ENCODE measurements around the gene HAUS3. TPM values are rescaled to one million over a fixed set of nuclear protein-coding genes. Genes with fewer than 3 reads are reported as not detected.

HAUS3 gene
- total and polyA plus RNA-seq, 4 donors: 5.6 to 21.0 (median 12.1) TPM

GRCh38 chr4:2262944-2263250 lies 21.0 kb upstream of the HAUS3 start:
- Histone ChIP-seq H3K27ac (ENCODE audit: low read depth in 1 of 2, low read length in 1 of 2) (peak overlapping the region; percentile 93 to 99), H3K27me3 (ENCODE audit: control insufficient read depth in 3 of 3, insufficient read depth in 3 of 3, low read length in 2 of 3) (no peaks in the 10 kb centered on the region), H3K4me1 (ENCODE audit: control insufficient read depth in 5 of 5, insufficient read depth in 5 of 5, low read length in 5 of 5) (peaks cover 5 to 58% (median 24%) of the 10 kb centered on the region in 5 donors), H3K4me3 (peak overlapping the region; percentile 40), H3K9me3 (ENCODE audit: control insufficient read depth in 4 of 4, insufficient read depth in 3 of 4, low read length in 3 of 4) (no peaks in the 10 kb centered on the region), H3K36me3 (ENCODE audit: control insufficient read depth in 4 of 4, insufficient read depth in 4 of 4, low read length in 4 of 4) (peaks cover 0 to 18% (median 8%) of the 10 kb centered on the region in 4 donors), H3K9ac (ENCODE audit: insufficient read depth in 1 of 2, low read length in 2 of 2) (peak overlapping the region in 1 of 2 donors; percentile 55)
- DNase-seq (no peak), ATAC-seq (ENCODE audit: insufficient read depth, low FRiP score) (no peak)
- WGBS, 2 donors: 43 to 56% methylated on average over 12 to 13 of the region's 13 CpGs
- TF ChIP-seq CTCF (IDR thresholded peaks at IDR 0.05; ENCODE audit: control extremely low read depth, extremely low read depth): no peak

- Histone ChIP-seq H3K4me3 (peak overlapping the region; percentile 40), H3K27me3 (ENCODE audit: control insufficient read depth in 3 of 3, insufficient read depth in 3 of 3, low read length in 2 of 3) (no peaks in the 10 kb centered on the region), H3K9me3 (ENCODE audit: control insufficient read depth in 4 of 4, insufficient read depth in 3 of 4, low read length in 3 of 4) (no peaks in the 10 kb centered on the region), H3K27ac (ENCODE audit: low read depth in 1 of 2, low read length in 1 of 2) (peak overlapping the region; percentile 93 to 99), H3K36me3 (ENCODE audit: control insufficient read depth in 4 of 4, insufficient read depth in 4 of 4, low read length in 4 of 4) (peaks cover 0 to 23% (median 10%) of the 10 kb centered on the region in 4 donors), H3K4me1 (ENCODE audit: control insufficient read depth in 5 of 5, insufficient read depth in 5 of 5, low read length in 5 of 5) (peaks cover 6 to 59% (median 29%) of the 10 kb centered on the region in 5 donors), H3K9ac (ENCODE audit: insufficient read depth in 1 of 2, low read length in 2 of 2) (peak overlapping the region in 1 of 2 donors; percentile 55)
- ATAC-seq (ENCODE audit: insufficient read depth, low FRiP score): peak; percentile 96
- DNase-seq: peak; percentile 99 to 100 (median 100)
- WGBS, 2 donors: 0 to 1% methylated on average over 78 to 98 of the region's 98 CpGs
- TF ChIP-seq CTCF (IDR thresholded peaks at IDR 0.05; ENCODE audit: control extremely low read depth, extremely low read depth): no peak
These were observed 20.4 kb upstream of the HAUS3 start for GRCh38 chr4:2262145-2262943.

GRCh38 chr4:2261853-2262144 lies 19.9 kb upstream of the HAUS3 start, which contains the start of gene MXD4:
Gene MXD4 (minus strand): TSS chr4:2262109. CDS start chr4:2261980, 129 bp downstream.
- Histone ChIP-seq H3K27me3 (ENCODE audit: control insufficient read depth in 3 of 3, insufficient read depth in 3 of 3, low read length in 2 of 3) (no peaks in the 10 kb centered on the region), H3K4me1 (ENCODE audit: control insufficient read depth in 5 of 5, insufficient read depth in 5 of 5, low read length in 5 of 5) (peaks cover 9 to 59% (median 28%) of the 10 kb centered on the region in 5 donors), H3K4me3 (peak within 1 kb of the TSS; percentile 84), H3K9me3 (ENCODE audit: control insufficient read depth in 4 of 4, insufficient read depth in 3 of 4, low read length in 3 of 4) (no peaks in the 10 kb centered on the region), H3K9ac (ENCODE audit: insufficient read depth in 1 of 2, low read length in 2 of 2) (peak within 1 kb of the TSS; percentile 55), H3K27ac (ENCODE audit: low read depth in 1 of 2, low read length in 1 of 2) (peak within 1 kb of the TSS; percentile 93 to 99), H3K36me3 (ENCODE audit: control insufficient read depth in 4 of 4, insufficient read depth in 4 of 4, low read length in 4 of 4) (peaks cover 0 to 29% (median 11%) of the 10 kb centered on the region in 4 donors)
- 1% methylated on average over 30 to 46 of the region's 46 CpGs for WGBS, 2 donors
- no peak for TF ChIP-seq CTCF (IDR thresholded peaks at IDR 0.05; ENCODE audit: control extremely low read depth, extremely low read depth)
- no peak for DNase-seq
- no peak for ATAC-seq (ENCODE audit: insufficient read depth, low FRiP score)
